Keratinocyte (primary cell): Measurements from ENCODE around the gene PGC.

Source experiments
- EZH2 ChIP-seq: IDR thresholded peaks from one replicate; pipeline ENCODE4 v1.6.1; 2012; ENCODE audit warnings: inconsistent platforms, mild to moderate bottlenecking, low read length, moderate library complexity
- TF ChIP-seq, protein P1 (sequence below), 3 experiments: IDR thresholded peaks in 1 of 3; conservative IDR thresholded peaks in 1 of 3; optimal IDR thresholded peaks in 1 of 3; 2 replicates in 2 of 3; 3 replicates in 1 of 3; pipeline versions ENCODE3 to v1.5.1; 2011; ENCODE audit warnings: low read length in 3 of 3, mild to moderate bottlenecking in 3 of 3, moderate library complexity in 2 of 3, control low read depth in 1 of 3, inconsistent platforms in 1 of 3; ENCODE audit not compliant: insufficient read depth in 2 of 3; ENCODE audit errors: extremely low read depth in 1 of 3

DNA sequence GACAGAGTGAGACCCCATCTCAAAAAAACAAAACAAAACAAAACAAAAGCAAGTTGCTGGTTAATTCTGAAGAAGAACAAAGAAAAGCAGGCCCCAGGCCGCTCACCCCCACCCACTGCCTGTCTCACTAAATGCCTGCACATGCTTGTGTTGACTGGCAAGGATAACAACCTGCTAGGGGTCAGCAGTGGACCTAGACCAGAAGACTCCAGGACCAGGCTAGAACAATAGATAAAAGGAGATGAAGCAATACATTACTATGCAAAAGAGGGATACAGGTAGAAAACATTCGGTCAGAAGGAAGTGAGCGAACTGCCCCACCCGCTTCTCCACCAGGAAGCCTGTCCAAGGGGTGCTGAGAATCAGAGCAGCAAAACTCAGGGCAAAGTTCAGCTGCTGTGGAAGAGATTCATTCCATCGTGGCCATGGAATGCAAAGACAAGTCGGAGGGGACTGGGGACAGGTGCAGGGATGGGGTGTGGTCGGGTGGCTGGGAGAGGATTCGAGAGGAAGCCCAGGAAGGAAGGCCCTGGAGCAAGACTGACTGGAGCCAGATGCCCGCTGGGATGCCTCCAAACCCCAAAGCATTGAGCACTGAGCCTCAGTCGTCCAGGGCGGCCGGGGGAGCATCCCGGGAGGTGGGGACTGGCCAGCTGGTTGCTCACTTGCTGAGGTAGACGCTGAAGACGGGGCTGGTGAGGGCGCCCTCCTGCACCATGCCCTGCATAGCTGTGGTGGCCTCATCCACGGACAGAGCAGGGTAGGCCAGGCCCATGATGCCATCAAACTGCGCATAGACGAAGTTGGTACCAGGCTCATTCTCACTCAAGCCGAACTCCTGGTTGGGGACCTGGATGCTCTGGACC, 5.3 kb downstream of the PGC start:
- TF ChIP-seq, protein P1, sequence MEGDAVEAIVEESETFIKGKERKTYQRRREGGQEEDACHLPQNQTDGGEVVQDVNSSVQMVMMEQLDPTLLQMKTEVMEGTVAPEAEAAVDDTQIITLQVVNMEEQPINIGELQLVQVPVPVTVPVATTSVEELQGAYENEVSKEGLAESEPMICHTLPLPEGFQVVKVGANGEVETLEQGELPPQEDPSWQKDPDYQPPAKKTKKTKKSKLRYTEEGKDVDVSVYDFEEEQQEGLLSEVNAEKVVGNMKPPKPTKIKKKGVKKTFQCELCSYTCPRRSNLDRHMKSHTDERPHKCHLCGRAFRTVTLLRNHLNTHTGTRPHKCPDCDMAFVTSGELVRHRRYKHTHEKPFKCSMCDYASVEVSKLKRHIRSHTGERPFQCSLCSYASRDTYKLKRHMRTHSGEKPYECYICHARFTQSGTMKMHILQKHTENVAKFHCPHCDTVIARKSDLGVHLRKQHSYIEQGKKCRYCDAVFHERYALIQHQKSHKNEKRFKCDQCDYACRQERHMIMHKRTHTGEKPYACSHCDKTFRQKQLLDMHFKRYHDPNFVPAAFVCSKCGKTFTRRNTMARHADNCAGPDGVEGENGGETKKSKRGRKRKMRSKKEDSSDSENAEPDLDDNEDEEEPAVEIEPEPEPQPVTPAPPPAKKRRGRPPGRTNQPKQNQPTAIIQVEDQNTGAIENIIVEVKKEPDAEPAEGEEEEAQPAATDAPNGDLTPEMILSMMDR (optimal IDR thresholded peaks at IDR 0.05 in 1 of 3, IDR thresholded peaks at IDR 0.05 in 1 of 3, conservative IDR thresholded peaks at IDR 0.05 in 1 of 3; ENCODE audit: extremely low read depth in 1 of 3, insufficient read depth in 2 of 3, low read length in 3 of 3): no peak
- no peak for TF ChIP-seq EZH2
